HG02759 (cell line): Measurements from ENCODE around the gene PNPLA4.
A peak's percentile ranks its signal among the peaks of the same experiment; 100 is the strongest.

Experiments
- ATAC-seq: cut with Tn5 transposase; IDR thresholded peaks from one replicate; pipeline ENCODE4 v1.9.1; 2021; ENCODE audit warnings: mild to moderate bottlenecking, moderate library complexity; ENCODE audit not compliant: unreplicated experiment

Gene PNPLA4, protein sequence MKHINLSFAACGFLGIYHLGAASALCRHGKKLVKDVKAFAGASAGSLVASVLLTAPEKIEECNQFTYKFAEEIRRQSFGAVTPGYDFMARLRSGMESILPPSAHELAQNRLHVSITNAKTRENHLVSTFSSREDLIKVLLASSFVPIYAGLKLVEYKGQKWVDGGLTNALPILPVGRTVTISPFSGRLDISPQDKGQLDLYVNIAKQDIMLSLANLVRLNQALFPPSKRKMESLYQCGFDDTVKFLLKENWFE

DNA sequence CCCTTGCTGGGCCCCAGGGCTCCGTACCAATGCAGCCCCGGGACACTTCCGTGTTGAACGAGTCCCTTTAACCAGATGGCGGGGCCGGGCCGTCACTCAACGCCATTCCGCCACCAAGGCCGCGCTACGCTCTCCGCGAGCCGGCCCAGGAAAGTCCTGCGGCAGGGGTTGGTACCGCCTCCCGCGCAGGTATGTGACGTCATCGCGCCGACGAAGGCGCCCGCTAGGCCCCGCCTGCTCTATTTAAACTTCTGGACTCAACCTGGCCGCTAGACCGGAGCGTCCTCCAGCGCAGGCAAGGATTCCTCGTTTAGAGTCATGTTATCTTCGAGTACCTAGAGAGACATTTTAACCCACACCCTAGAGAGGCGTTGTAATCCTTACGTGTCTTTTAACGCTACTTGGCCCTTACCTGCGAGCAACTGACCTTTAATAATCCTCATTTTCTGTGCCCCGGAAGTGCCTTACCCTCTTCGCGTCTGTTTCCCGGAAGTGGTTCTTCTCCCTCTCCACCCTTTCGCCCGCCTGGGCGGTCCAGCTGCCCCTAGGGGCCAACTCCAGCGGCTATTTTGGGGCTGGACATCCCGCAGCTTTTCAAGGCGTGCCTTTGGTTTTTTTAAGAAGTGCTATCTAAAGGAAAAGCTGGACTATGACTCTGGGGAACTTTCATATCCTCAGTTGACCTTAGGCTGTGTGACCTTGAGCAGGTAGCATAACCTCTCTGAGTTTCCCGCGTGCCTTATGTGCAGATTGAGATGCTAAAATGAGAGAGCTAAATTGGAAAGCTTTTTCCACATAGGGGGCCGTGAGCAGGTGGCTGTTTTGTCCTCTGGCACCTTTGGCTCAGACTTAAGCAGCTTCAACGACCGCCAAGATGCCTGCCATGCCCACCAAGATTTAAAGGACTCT lies at the start of gene PNPLA4:
Gene PNPLA4 (minus strand): TSS at position 155 of the 909 bp plus-strand sequence. CDS start 1,294 bp downstream, outside the sequence.
- peak; percentile 93 for ATAC-seq

GRCh38 chrX:7972586-7972985 lies 45.4 kb upstream of the PNPLA4 start:
- no peak for ATAC-seq

GRCh38 chrX:7970428-7970827 lies 43.2 kb upstream of the PNPLA4 start:
- ATAC-seq, result no peak

GRCh38 chrX:7965436-7965835 lies 38.2 kb upstream of the PNPLA4 start:
- no peak for ATAC-seq

- no peak for ATAC-seq
These were observed 33.0 kb upstream of the PNPLA4 start for GRCh38 chrX:7960246-7960645.

- no peak for ATAC-seq
These were observed 26.2 kb upstream of the PNPLA4 start for GRCh38 chrX:7953446-7953845.

DNA sequence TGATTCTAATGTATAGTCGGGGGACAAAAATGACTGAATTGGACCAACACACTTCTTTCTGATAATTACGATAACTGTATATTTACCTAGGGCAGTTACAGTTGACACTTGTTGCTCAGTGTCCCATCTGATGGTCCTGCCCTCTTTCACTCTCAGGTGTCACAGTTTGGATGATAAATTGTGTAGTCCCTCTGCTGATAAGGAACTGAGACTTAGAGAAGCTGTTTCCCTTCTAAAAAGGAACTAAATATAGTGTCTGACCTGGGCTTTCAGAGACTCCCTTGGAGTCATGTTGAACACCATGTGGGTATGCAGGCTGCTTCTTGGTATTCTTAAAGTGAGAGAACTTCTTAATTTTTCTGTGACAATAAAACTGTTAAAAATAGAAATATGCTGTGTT lies 23.7 kb upstream of the PNPLA4 start:
- no peak for ATAC-seq

DNA sequence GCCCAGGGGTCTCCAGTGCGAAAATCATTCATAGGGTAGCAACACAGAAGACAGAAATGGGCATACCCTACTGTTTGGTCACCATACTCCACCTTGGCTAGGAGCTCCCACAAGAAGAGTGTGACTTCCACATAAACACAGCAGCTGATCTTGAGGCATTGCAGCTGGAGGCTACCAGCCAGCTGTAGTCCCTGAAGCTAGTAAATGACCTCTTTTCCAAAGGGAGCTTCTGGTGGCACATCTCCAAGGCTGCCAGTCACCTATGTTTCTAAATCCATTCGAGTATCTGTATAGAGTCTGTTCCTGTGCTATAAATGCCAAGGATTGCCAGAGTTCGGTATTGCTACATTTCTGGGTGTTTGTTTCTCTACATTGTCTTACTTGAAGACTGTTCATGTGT lies 21.3 kb upstream of the PNPLA4 start:
- no peak for ATAC-seq

GRCh38 chrX:7946960-7947359 lies 19.7 kb upstream of the PNPLA4 start:
- no peak for ATAC-seq

- ATAC-seq, result no peak
These were observed 16.5 kb upstream of the PNPLA4 start for GRCh38 chrX:7943600-7944245.

- no peak for ATAC-seq
These were observed 14.3 kb upstream of the PNPLA4 start for GRCh38 chrX:7941390-7942042.

GRCh38 chrX:7934026-7934425 lies 6.8 kb upstream of the PNPLA4 start:
- no peak for ATAC-seq

- ATAC-seq, result no peak
These were observed 327 bp downstream of the PNPLA4 start for GRCh38 chrX:7926914-7927258.

- ATAC-seq, result no peak
These were observed 712 bp downstream of the PNPLA4 start for GRCh38 chrX:7926501-7926900.

GRCh38 chrX:7925867-7926472 lies 1.2 kb downstream of the PNPLA4 start:
- ATAC-seq, result peak; percentile 20

DNA sequence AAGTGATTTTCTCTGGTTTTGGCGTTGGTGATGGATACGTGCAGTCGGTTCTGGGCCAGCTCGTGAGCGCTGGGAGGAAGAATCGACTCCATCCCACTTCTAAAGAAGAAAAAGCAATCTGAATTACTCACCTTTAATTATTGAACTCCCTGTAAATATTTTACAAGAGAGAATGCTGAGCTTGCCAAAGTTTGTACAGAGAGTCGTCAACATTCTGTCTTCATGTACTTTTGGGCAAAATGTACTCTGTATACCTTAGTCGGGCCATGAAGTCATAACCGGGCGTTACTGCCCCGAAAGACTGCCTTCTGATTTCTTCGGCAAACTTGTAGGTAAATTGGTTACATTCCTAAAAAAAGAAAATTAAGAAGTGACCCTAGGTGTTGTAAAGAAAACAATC lies 5.5 kb downstream of the PNPLA4 start:
- no peak for ATAC-seq

DNA sequence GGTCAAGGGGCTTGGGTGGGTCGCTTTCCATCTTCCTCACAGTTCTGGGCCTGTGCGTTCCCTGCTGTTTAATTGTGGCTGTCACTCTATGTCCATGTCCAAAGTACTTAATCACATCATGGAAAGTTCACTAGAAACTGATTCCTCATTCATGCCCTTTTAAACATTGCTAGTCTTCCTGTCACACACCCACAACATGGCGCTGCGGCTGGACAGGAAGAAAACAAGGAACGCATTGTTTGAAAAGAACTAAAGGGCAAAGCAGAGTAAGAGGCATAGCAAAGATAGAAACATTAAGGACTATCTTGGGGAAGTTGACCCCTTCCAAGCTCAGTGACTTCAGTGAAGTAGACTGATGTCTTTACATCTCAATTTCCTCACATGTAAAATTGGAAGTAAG lies 18.4 kb downstream of the PNPLA4 start:
- ATAC-seq, result no peak

- no peak for ATAC-seq
These were observed 22.7 kb downstream of the PNPLA4 start for GRCh38 chrX:7904562-7904961.

- no peak for ATAC-seq
These were observed 35.3 kb downstream of the PNPLA4 start for GRCh38 chrX:7891928-7892327.

DNA sequence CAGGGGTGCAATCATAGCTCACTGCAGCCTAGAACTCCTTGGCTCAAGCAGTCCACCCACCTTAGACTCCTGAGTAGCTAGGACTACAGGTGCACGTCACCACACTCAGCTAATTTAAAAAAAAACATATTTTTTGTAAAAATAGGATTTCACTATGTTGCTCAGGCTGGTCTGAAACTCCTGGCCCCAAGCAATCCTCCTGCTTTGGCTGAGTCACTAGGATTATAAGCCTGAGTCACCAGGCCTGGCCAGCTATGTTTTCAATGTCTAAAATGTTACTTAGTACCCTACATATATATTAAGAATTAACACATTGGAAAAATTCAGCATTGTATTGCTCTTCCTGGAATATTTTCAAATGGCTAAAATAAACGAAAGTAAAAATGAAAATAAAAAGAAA lies 37.5 kb downstream of the PNPLA4 start:
- no peak for ATAC-seq

- ATAC-seq, result no peak
These were observed 38.1 kb downstream of the PNPLA4 start for GRCh38 chrX:7889135-7889534.
